ENCODE data around the gene HPCAL4. TPM values are rescaled to one million over a fixed set of nuclear protein-coding genes. Genes with fewer than 3 reads are reported as not detected.

The HPCAL4 gene
- total RNA-seq, 1 donor from 2014 or later = 0.13 TPM

GRCh38 chr1:39677645-39678044, 13.6 kb downstream of the HPCAL4 start:
- H3K27ac ChIP-seq = no peak overlapping the region
- H4K20me1 ChIP-seq (ENCODE audit: low read depth) = no peaks in the 10 kb centered on the region
- no peaks in the 10 kb centered on the region for H3K9me3 ChIP-seq (ENCODE audit: low read depth)
- Mint-ChIP-seq H3K9me3 (no peaks in the 10 kb centered on the region), H3K27ac (no peak overlapping the region), H3K4me3 (no peak overlapping the region), H3K27me3 (ENCODE audit: insufficient read depth, low read depth) (peaks cover 13% of the 10 kb centered on the region), H3K36me3 (no peaks in the 10 kb centered on the region), H3K4me1 (peaks cover 12% of the 10 kb centered on the region)
- H3K79me2 ChIP-seq (ENCODE audit: low read depth) = no peaks in the 10 kb centered on the region
- no peak overlapping the region for H2AFZ ChIP-seq (replicated peaks)
- H3K9ac ChIP-seq = no peak overlapping the region
- H3K36me3 ChIP-seq = no peaks in the 10 kb centered on the region
- peaks cover 100% of the 10 kb centered on the region for H3K27me3 ChIP-seq
- H3K4me1 ChIP-seq = no peaks in the 10 kb centered on the region
- DNase-seq (ENCODE audit: low spot score) = no peak
- no peak overlapping the region for H3K4me2 ChIP-seq
- no peaks in the 10 kb centered on the region for H3F3A ChIP-seq (ENCODE audit: low read depth)
- no peak overlapping the region for H3K4me3 ChIP-seq
- TF ChIP-seq EZH2 (IDR thresholded peaks at IDR 0.05) = no peak
- no peak for TF ChIP-seq CTCF (IDR thresholded peaks at IDR 0.05)
- TF ChIP-seq EZH2phosphoT487 (IDR thresholded peaks at IDR 0.05) = no peak

DNA sequence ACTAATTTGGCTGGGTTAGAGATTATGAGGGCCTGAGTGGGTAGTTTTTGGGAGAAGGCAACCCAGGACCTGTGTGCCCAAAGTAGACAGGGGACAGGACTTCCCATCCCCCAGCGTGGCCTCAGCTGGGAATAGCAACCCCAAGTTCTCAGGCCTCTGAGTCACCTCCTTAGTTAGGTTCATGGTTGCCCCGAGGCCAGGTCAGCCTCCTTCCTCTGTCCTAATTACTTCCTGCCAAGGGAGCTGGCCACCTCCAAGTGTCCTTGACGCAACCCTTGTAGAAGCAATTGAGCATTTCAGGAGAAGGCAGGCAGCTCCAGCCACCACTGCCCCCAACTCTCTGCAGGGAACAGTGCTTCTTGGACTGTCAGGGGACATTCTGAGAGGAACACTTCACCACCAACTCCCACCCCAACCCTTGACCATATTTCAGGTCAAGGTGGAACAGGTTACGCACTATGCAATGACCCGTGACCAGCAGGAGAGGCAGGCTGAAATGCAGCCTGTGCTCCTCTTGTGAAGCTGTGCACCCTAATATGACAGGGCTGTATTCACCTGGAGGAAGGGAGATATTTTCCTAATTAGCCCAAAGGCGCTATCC, 14.2 kb downstream of the HPCAL4 start:
- peaks cover 19% of the 10 kb centered on the region for H3K27me3 Mint-ChIP-seq (ENCODE audit: insufficient read depth, low read depth)
- H3K36me3 Mint-ChIP-seq = no peaks in the 10 kb centered on the region
- Histone ChIP-seq H3K4me2 (no peak overlapping the region), H3K27me3 (peaks cover 100% of the 10 kb centered on the region), H3K4me3 (no peak overlapping the region), H3K9me3 (ENCODE audit: low read depth) (no peaks in the 10 kb centered on the region), H3K4me1 (no peaks in the 10 kb centered on the region), H3K36me3 (no peaks in the 10 kb centered on the region), H3F3A (ENCODE audit: low read depth) (no peaks in the 10 kb centered on the region), H3K27ac (no peak overlapping the region), H4K20me1 (ENCODE audit: low read depth) (no peaks in the 10 kb centered on the region), H3K9ac (no peak overlapping the region), H2AFZ (replicated peaks) (no peak overlapping the region), H3K79me2 (ENCODE audit: low read depth) (no peaks in the 10 kb centered on the region)
- H3K4me3 Mint-ChIP-seq = no peak overlapping the region
- no peak for DNase-seq (ENCODE audit: low spot score)
- no peak overlapping the region for H3K27ac Mint-ChIP-seq
- H3K9me3 Mint-ChIP-seq = no peaks in the 10 kb centered on the region
- no peak for TF ChIP-seq CTCF (IDR thresholded peaks at IDR 0.05)
- peaks cover 12% of the 10 kb centered on the region for H3K4me1 Mint-ChIP-seq

- Mint-ChIP-seq H3K9me3 (no peaks in the 10 kb centered on the region), H3K4me1 (peaks cover 18% of the 10 kb centered on the region), H3K36me3 (no peaks in the 10 kb centered on the region), H3K27me3 (ENCODE audit: insufficient read depth, low read depth) (peaks cover 25% of the 10 kb centered on the region), H3K27ac (no peak overlapping the region), H3K4me3 (no peak overlapping the region)
- no peaks in the 10 kb centered on the region for H3K9me3 ChIP-seq (ENCODE audit: low read depth)
- no peak overlapping the region for H3K4me2 ChIP-seq
- H3K79me2 ChIP-seq (ENCODE audit: low read depth) = no peaks in the 10 kb centered on the region
- peaks cover 7% of the 10 kb centered on the region for H3K4me1 ChIP-seq
- no peak overlapping the region for H3K4me3 ChIP-seq
- H3K36me3 ChIP-seq = no peaks in the 10 kb centered on the region
- H3K9ac ChIP-seq = no peak overlapping the region
- DNase-seq (ENCODE audit: low spot score) = no peak
- H4K20me1 ChIP-seq (ENCODE audit: low read depth) = peaks cover 8% of the 10 kb centered on the region
- H2AFZ ChIP-seq (replicated peaks) = no peak overlapping the region
- TF ChIP-seq EZH2 (IDR thresholded peaks at IDR 0.05) = no peak
- TF ChIP-seq EZH2phosphoT487 (IDR thresholded peaks at IDR 0.05) = no peak
- no peak for TF ChIP-seq CTCF (IDR thresholded peaks at IDR 0.05)
- peaks cover 100% of the 10 kb centered on the region for H3K27me3 ChIP-seq
- H3F3A ChIP-seq (ENCODE audit: low read depth) = no peaks in the 10 kb centered on the region
- no peak overlapping the region for H3K27ac ChIP-seq
These were observed 16.0 kb downstream of the HPCAL4 start for GRCh38 chr1:39675220-39675619.

Data from neural progenitor cell (in vitro differentiated cells).